ENCODE results near the gene IZUMO4.
"Not testable (repeated sequence)": the region's sequence is repeated elsewhere in the genome, so short reads cannot be mapped to it uniquely, and the experiment has no call there.

IZUMO4 gene

DNA sequence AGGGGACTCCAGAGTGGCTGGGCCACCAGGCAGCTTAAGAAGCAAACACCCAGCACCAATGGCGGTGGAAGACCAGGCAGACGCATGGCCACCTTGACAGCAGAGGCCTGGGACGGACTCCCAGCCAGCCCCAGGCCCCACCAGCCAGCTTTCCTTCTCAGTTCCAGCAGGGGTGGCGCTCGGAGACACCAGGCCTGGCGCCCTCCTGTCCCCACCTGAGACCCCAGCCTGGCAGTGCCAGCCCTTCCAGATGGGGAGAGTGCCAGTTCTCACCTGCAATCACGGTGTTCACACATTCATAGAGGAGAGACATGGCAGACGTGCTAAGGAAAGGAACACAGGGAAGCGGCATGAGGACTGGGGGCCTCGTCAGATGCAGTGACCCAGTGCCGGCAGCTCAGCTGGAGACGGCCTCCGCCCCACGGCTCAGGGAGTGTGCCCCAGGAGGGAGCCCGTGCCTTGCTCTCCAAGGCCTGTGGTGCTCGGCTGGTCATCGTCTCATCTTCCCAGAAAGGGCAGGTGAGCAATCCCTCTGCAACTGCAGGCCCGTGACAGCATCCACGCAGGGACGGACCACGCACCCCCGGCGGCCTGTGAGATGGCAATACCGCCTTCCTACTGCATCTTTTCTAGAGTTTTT lies 30.3 kb downstream of the IZUMO4 start:
- no peak for DNase-seq (ENCODE audit: low read depth)

- no peak for DNase-seq (ENCODE audit: low read depth)
These were observed 31.0 kb downstream of the IZUMO4 start for GRCh38 chr19:2127758-2128157.

DNA sequence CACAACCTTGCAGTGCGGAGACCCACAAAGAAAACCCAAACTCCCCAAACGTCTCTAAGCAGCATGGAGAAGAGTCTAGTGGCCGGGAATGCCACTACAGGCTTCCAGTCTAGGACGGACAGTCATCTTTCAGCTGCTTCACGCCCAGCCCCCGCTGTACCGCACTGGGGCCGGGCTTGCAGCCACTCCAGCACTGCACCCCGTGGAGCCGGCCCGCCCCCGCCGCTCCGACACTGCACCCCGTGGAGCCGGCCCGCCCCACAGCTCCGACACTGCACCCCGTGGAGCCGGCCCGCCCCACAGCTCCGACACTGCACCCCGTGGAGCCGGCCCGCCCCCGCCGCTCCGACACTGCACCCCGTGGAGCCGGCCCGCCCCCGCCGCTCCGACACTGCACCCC lies 31.5 kb downstream of the IZUMO4 start:
- DNase-seq (ENCODE audit: low read depth): not testable (repeated sequence)

DNA sequence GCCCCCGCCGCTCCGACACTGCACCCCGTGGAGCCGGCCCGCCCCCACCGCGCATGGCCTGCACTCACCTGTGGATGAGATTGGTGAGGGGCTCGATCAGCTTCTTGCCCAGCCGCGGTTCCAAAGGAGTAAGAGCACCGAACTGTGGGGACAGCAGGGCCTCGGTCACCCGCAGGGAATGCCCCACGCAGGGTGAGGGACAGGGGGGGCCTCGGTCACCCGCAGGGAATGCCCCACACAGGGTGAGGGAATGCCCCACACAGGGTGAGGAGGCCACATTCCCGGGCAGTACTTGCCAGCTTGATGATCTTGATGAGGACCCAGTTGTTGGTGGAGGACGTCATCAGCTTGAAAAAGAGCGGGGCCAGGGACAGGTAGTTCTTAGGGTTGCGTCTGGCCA lies 32.3 kb downstream of the IZUMO4 start:
- no peak for DNase-seq (ENCODE audit: low read depth)

GRCh38 chr19:2129486-2129885 lies 32.8 kb downstream of the IZUMO4 start:
- no peak for DNase-seq (ENCODE audit: low read depth)

DNA sequence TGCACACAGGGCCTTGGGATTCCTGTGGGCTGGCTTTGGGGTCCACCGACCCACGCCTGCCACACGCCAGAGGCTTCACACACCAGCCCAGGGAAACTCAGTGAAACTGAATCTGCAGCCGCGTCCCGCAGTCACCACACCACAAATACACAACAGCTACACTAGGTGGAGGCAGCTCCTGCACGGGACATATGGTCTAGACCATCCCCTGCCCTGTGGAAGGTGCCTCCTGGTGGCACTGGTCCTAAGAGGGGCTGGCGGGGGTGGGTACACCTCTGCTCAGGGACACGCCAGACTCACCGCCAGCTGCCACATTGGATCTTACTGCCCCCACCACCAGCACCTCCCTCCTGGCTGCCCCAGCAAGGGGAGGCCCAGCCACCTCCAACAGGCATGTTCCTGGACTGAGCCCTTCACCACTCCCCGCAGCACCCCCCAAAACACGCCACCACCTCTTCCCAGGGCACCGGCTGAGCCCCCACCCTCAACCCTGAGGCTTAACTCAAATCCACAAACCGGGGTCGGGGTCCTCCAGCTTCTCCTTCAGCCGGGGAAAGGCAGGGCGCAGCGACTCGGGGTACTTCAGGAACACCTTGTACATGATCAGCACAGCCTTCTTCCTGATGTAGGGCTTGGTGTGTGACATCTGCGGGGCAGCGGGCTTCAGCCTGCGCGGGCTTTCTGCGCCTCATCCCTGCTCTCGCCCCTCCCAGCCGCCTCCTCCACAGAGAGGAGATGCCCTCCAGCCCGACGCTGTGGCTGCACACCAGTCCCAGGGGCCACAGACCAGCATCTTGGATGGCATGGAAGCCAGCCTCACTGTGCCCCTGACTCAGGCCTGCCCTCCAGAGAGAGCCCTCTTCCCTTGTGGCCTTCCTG lies 33.4 kb downstream of the IZUMO4 start:
- no peak for DNase-seq (ENCODE audit: low read depth)

DNA sequence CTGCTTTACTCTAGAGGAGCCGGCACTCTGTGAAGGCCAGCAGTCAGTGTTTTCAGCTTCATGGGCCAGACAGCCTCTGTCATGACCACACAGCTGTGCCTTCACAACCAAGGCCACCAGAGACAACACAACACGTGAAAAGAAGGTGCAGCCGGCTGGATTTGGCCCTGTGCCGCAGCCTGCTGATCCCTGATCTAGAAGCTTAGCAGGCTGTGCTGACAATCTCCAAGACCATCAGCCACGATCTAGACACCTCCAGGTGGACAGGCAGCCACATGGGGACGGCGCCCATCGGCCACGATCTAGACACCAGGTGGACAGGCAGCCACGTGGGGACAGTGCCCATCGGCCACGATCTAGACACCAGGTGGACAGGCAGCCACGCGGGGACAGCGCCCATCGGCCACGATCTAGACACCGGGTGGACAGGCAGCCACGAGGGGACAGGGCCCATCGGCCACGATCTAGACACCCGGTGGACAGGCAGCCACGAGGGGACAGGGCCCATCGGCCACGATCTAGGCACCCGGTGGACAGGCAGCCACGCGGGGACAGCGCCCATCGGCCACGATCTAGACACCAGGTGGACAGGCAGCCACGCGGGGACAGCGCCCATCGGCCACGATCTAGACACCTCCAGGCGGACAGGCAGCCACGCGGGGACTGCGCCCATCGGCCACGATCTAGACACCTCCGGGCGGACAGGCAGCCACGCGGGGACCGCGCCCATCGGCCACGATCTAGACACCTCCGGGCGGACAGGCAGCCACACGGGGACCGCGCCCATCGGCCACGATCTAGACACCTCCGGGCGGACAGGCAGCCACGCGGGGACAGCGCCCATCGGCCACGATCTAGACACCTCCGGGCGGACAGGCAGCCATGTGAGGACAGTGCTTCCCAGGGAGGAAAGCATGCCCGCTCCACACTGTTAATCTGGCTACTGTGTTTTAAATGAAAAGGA lies 34.6 kb downstream of the IZUMO4 start:
- not testable (repeated sequence) for DNase-seq (ENCODE audit: low read depth)

DNA sequence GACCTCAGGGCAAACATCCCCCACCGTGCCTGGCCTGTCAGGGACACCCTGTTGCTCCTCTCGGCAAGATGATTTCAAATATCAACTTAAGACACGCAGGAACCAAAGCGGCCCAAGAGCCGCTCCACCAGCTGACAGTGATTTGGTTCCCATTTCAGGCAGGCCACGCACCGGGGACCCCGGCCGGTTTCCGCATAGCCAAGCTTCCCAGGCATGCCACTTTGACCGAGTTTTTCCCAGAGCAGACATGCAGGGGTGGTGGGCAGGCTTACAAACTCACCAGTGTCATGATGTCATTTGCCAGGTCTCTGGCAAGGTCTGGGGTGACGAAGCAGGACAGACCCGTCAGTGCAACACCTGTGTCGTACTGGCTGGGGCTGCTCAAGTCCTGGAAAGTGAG lies 35.5 kb downstream of the IZUMO4 start:
- DNase-seq (ENCODE audit: low read depth): no peak

DNA sequence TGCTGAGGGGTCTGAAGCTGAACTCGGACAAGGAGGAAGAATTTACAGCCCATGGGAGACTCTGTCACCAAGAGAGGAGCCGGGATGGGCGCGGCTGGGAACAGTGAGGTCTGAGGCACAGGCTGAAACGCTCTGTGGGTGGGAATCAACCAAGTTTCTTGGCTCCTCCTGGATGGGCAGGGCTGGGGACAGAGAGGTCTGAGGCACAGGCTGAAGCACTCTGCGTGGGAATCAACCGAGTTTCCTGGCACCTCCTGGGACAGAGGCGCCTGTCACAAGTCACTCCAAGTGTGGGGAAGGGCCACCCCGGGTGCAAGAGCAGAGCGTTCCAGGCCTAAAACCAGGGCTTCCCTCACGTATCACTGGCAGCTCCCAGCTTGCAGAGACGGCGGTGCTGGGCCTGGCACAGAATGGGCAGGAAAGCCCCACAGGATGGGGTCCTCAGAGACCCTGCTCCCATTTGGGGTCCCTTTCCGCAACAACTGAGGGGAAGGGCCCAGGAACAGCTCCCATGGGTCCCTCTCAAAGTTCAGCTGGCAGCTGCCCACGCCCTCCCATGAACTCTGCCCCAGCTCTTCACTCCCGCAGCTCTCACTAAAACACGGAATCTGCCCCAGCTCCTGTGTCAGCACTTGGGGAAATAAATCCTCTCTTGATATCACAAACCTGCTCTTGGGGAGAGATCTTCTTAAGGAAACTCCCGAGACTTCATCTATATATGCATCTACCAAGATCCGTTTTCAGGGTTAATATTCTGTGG lies 36.2 kb downstream of the IZUMO4 start:
- DNase-seq (ENCODE audit: low read depth): no peak

DNA sequence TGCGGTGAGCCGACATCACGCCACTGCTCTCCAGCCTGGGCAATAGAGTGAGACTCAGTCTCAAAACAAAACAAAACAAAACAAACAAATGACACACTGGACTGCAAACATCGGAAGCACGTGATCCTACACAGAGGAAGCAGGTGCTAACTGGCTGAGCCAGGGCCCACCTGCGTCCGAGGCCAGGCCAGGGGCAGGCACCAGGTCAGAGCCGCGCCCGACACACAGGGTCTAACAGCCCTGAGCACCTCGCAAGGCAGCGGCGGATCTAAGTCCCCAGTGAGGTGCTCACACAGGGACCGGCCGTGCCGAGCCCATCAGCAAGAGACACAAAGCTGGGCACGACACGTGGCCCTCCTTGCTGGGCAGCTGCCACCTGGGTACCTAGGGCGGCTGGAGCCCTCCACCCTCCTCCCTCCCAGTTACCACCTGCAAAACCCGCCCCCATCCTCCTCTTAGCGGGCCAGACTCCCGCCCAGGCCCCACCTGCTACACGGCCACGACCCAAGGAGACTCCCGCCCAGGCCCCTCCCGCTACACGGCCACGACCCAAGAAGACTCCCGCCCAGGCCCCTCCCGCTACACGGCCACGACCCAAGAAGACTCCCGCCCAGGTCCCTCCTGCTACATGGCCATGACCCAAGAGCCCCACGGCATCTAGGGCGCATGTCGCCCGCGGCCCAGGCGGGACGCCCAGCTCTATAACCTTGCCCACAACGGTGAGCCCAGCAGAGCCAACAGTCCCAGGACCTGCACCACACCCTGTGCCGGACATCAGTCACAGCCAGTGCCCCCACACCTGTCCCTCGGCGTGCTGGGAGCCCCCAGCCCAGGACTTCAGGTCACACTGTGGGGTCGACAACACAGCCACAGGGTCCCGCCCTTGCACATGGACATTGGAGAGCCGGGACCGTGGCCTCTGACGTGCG lies 39.0 kb downstream of the IZUMO4 start:
- DNase-seq (ENCODE audit: low read depth): no peak

DNA sequence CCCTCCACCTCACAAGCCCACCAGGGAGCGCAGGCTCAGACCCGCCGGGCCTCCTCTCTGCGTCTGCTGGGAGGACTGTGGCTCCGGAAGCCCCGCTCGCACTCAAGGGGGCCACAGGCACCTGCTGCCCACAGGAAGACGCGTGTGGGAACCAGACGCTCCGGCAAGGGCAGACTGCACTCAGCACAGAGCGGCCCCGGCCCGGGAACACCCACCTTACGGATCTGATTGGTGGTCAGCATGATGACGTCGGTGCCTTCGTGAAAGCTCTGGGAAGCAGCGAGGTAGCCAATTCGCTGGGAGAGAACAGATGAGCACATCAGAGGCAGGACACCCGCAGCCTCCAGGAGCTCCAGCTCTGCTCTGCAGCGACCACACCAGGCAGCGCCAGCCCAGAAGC lies 40.1 kb downstream of the IZUMO4 start:
- DNase-seq (ENCODE audit: low read depth): no peak

- DNase-seq (ENCODE audit: low read depth): no peak
These were observed 41.5 kb downstream of the IZUMO4 start for GRCh38 chr19:2138061-2138728.

- DNase-seq (ENCODE audit: low read depth): no peak
These were observed 42.8 kb downstream of the IZUMO4 start for GRCh38 chr19:2139385-2140137.

DNA sequence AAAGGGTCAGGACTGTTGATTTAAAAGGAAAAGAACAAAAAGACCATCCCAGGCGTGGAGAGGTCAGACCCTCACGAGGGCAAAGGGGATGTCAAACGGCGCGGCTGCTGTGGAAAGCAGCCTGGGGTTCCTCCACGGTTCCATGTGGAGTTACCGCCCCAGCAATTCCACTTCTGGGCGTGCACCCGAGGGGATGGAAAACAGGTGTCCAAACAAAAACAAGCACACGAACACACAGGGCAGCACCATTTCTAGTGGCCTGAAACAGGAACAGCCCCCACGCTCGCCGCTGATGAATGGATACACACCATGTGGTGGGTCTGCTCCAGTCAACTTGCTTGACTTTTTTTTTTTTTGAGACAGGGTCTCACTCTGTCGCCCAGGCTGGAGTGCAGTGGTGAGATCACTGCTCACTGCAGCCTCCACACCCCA lies 43.4 kb downstream of the IZUMO4 start:
- DNase-seq (ENCODE audit: low read depth): no peak

- no peak for DNase-seq (ENCODE audit: low read depth)
These were observed 45.6 kb downstream of the IZUMO4 start for GRCh38 chr19:2142173-2142829.

GRCh38 chr19:2144190-2144589 lies 47.5 kb downstream of the IZUMO4 start:
- DNase-seq (ENCODE audit: low read depth): no peak

DNA sequence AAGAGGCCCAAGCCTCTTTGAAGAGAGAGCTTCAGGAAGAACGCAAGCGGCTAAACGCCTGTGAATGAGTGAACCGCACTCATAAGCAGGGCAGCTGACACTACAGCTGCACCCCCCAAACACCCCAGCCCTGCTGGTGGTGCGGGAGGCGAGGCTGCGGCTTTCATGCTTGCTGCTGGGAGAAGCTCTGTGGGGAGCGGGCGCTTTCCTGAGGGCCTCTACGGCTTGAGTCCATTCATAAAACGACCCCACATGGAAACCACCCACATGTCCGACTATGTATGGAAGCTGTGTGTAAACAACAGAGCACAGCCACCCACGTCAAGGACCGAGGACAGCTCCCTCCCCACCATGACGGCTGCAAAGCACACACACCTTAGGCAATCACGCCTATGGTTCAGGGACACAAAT lies 49.1 kb downstream of the IZUMO4 start:
- DNase-seq (ENCODE audit: low read depth): no peak

DNA sequence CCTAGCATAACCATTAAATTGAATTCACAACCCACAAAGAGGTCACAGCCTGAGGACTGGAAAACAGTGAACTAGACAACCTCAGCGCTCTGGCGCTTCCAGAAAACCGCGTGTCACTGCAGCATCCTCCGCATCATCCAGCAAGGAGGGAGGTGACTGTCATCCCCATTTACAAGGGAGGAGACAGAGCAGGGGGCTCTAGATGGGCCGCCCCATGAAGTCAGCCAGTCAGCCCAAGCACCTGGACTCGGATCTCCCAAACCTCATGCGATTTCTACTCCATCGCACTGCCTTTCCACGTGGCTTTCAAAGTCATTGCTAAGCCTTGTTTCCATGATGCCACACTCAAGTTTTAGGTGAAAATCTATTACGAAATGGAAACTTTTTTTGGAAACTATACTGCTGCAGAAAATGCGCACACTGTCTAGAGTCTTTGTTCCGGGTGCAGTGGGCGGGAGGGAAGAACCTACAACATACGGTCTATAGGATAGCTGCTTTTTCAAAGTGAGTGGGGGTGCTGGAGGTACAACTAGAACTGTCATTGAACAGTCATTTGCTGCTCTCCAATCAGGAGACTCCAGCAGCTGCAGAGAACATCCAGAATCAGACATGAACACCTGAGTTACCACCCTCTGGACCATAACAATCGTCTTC lies 51.9 kb downstream of the IZUMO4 start:
- DNase-seq (ENCODE audit: low read depth): no peak
